CD14-positive monocyte (primary cell): ENCODE results near the gene AGAP1. TPM values are rescaled to one million over a fixed set of nuclear protein-coding genes. Genes with fewer than 3 reads are reported as not detected.

Experiments used
- DNase-seq, 3 donors: peaks; one replicate each; pipeline ENCODE4 v3.0.0-alpha.2; 2011 to 2022
- H2AFZ ChIP-seq: 2 replicates; pipeline ENCODE4 v1.6.0; 2012; ENCODE audit warnings: mild to moderate bottlenecking, low read depth, low read length, inconsistent platforms; ENCODE audit not compliant: insufficient read depth, poor library complexity, severe bottlenecking
- H3K27ac ChIP-seq, 2 donors: 1 replicate in 1 of 2; 2 replicates in 1 of 2; pipeline ENCODE4 v1.5.1; 2012 to 2013; ENCODE audit warnings: low read length in 2 of 2, control low read depth in 1 of 2, inconsistent platforms in 1 of 2, low read depth in 1 of 2, mild to moderate bottlenecking in 1 of 2
- H3K27me3 ChIP-seq, 2 donors: one replicate each; pipeline versions ENCODE4 v1.6.0 to v1.6.1; 2011 to 2013; ENCODE audit warnings: low read length in 2 of 2; ENCODE audit not compliant: control insufficient read depth in 2 of 2, insufficient read depth in 2 of 2
- H3K36me3 ChIP-seq, 2 donors: replicated peaks in 1 of 2; 1 replicate in 1 of 2; 2 replicates in 1 of 2; pipeline versions ENCODE4 v1.5.1 to v1.6.1; 2012 to 2013; ENCODE audit warnings: low read length in 2 of 2, control low read depth in 1 of 2, inconsistent platforms in 1 of 2, mild to moderate bottlenecking in 1 of 2; ENCODE audit not compliant: insufficient read depth in 2 of 2, control insufficient read depth in 1 of 2
- H3K4me1 ChIP-seq, 2 donors: 1 replicate in 1 of 2; 2 replicates in 1 of 2; pipeline versions ENCODE4 v1.5.1 to v1.6.1; 2012 to 2013; ENCODE audit warnings: low read length in 2 of 2, control low read depth in 1 of 2, inconsistent platforms in 1 of 2, mild to moderate bottlenecking in 1 of 2, moderate library complexity in 1 of 2; ENCODE audit not compliant: insufficient read depth in 2 of 2, control insufficient read depth in 1 of 2
- H3K4me2 ChIP-seq: replicated peaks from 2 replicates; pipeline ENCODE3; 2012; ENCODE audit warnings: low read length, moderate library complexity, mild to moderate bottlenecking; ENCODE audit not compliant: poor library complexity, severe bottlenecking; ENCODE audit errors: extremely low read depth
- H3K4me3 ChIP-seq, 3 experiments: fragments of 200-600 bp in 1 of 3; sonication (generic) in 1 of 3; replicated peaks in 1 of 3; 1 replicate in 2 of 3; 2 replicates in 1 of 3; pipeline ENCODE4 v1.5.1; 2011 to 2013; ENCODE audit warnings: low read length in 3 of 3, mild to moderate bottlenecking in 3 of 3, control low read depth in 2 of 3, low read depth in 2 of 3, inconsistent platforms in 1 of 3, moderate library complexity in 1 of 3
- H3K79me2 ChIP-seq: 2 replicates; pipeline ENCODE4 v1.6.0; 2012; ENCODE audit warnings: mild to moderate bottlenecking, control low read depth, inconsistent platforms, low read length, moderate library complexity; ENCODE audit not compliant: insufficient read depth
- H3K9ac ChIP-seq: 2 replicates; pipeline ENCODE4 v1.6.0; 2017; ENCODE audit warnings: low read length, mild to moderate bottlenecking; ENCODE audit not compliant: insufficient read depth, poor library complexity, severe bottlenecking
- H3K9me3 ChIP-seq, 2 donors: replicated peaks in 1 of 2; 1 replicate in 1 of 2; 2 replicates in 1 of 2; pipeline versions ENCODE4 v1.5.1 to v1.6.1; 2012 to 2013; ENCODE audit warnings: low read length in 2 of 2, control low read depth in 1 of 2; ENCODE audit not compliant: control insufficient read depth in 1 of 2, insufficient read depth in 1 of 2
- H4K20me1 ChIP-seq: 2 replicates; pipeline ENCODE4 v1.6.0; 2012; ENCODE audit warnings: mild to moderate bottlenecking, low read length, control low read depth, moderate library complexity; ENCODE audit not compliant: insufficient read depth
- H3K27ac Mint-ChIP-seq, 7 donors: one replicate each; pipeline ENCODE4 v1.8.0; 2020; ENCODE audit warnings: mild to moderate bottlenecking in 7 of 7, mixed read lengths in 7 of 7, moderate library complexity in 6 of 7, inconsistent platforms in 2 of 7
- H3K27me3 Mint-ChIP-seq, 3 donors: one replicate each; pipeline ENCODE4 v1.8.0; 2021 to 2022; ENCODE audit warnings: low read depth in 3 of 3, mild to moderate bottlenecking in 3 of 3, mixed read lengths in 3 of 3, moderate library complexity in 3 of 3, inconsistent platforms in 1 of 3
- H3K36me3 Mint-ChIP-seq, 2 donors: one replicate each; pipeline ENCODE4 v1.8.0; 2020; ENCODE audit warnings: mixed read lengths in 2 of 2, inconsistent platforms in 1 of 2, mild to moderate bottlenecking in 1 of 2
- H3K4me1 Mint-ChIP-seq: one replicate; pipeline ENCODE4 v1.8.0; 2020; ENCODE audit warnings: mild to moderate bottlenecking, mixed read lengths
- H3K4me3 Mint-ChIP-seq, 2 donors: one replicate each; pipeline ENCODE4 v1.8.0; 2020; ENCODE audit warnings: mild to moderate bottlenecking in 2 of 2, mixed read lengths in 2 of 2, moderate library complexity in 1 of 2
- H3K9me3 Mint-ChIP-seq, 7 donors: one replicate each; pipeline ENCODE4 v1.8.0; 2020 to 2022; ENCODE audit warnings: mixed read lengths in 7 of 7, mild to moderate bottlenecking in 6 of 7, moderate library complexity in 6 of 7, inconsistent platforms in 2 of 7
- WGBS: methylation state at CpG from one replicate; pipeline ENCODE4 v1.1.5; 2013; ENCODE audit warnings: missing lambda C conversion rate; ENCODE audit not compliant: insufficient coverage; 5-methylcytosine and 5-hydroxymethylcytosine counted together
- intact Hi-C, 2 donors: fragments of 100-400 bp; cut with micrococcal nuclease; formaldehyde crosslinking; loops; one replicate each; pipeline versions ENCODE4 v1.15.0 to v1.15.1; 2023
- polyA plus RNA-seq, 3 donors: library from polyadenylated mRNA; depleted of rRNA in 1 of 3; unstranded in 2 of 3; stranded (reverse) in 1 of 3; fragments of 300-500 nt in 2 of 3; fragments of >200 nt in 1 of 3; fragmentation: Illumina TruSeq in 2 of 3; gene quantifications; 1 replicate in 2 of 3; 2 replicates in 1 of 3; pipeline ENCODE4 v1.2.3, GENCODE V29; 2012 to 2021
- TF ChIP-seq, protein P1 (sequence below): fragments of 200-600 bp; IDR thresholded peaks from one replicate; pipeline ENCODE4 v1.8.0; 2022; ENCODE audit warnings: antibody characterized with exemption, mild to moderate bottlenecking

AGAP1 gene
- polyA plus RNA-seq, 3 donors = 0.12 TPM; not detected in 2

DNA sequence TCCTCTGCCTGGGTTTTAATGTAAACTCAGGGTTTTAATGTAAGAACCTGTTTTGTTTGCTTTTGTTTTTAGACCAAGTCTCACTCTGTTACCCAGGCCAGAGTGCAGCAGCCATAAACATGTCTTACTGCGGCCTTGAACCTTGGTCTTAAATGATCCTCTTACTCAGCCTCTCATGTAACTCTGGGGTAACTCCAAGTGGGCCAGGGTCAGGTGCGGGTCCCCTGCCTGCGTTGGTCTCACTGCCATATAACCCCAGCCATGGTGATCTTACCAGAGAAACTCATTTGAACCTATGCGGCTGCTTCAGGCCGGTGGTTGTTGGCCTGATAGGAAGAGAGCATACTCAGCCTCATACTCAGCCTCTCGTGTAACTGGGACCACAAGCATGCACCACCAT lies 89.3 kb downstream of the AGAP1 start:
- Histone ChIP-seq H3K4me2 (no peak overlapping the region), H3K4me1 (no peaks in the 10 kb centered on the region), H3K79me2 (no peaks in the 10 kb centered on the region), H3K36me3 (no peaks in the 10 kb centered on the region), H3K9ac (no peak overlapping the region), H2AFZ (no peak overlapping the region), H3K27ac (no peak overlapping the region), H4K20me1 (no peaks in the 10 kb centered on the region), H3K9me3 (no peaks in the 10 kb centered on the region), H3K4me3 (no peak overlapping the region), H3K27me3 (no peaks in the 10 kb centered on the region)
- no peak overlapping the region for H3K27ac Mint-ChIP-seq
- DNase-seq = no peak
- 94% methylated on average over 2 of the region's 6 CpGs for WGBS
- H3K4me1 Mint-ChIP-seq = no peaks in the 10 kb centered on the region
- H3K36me3 Mint-ChIP-seq = no peaks in the 10 kb centered on the region
- intact Hi-C loops = no loop called here
- peaks cover 0 to 2% (median 0%) of the 10 kb centered on the region in 7 donors for H3K9me3 Mint-ChIP-seq
- H3K27me3 Mint-ChIP-seq = peaks cover 2 to 8% (median 5%) of the 10 kb centered on the region in 3 donors
- TF ChIP-seq, protein P1, sequence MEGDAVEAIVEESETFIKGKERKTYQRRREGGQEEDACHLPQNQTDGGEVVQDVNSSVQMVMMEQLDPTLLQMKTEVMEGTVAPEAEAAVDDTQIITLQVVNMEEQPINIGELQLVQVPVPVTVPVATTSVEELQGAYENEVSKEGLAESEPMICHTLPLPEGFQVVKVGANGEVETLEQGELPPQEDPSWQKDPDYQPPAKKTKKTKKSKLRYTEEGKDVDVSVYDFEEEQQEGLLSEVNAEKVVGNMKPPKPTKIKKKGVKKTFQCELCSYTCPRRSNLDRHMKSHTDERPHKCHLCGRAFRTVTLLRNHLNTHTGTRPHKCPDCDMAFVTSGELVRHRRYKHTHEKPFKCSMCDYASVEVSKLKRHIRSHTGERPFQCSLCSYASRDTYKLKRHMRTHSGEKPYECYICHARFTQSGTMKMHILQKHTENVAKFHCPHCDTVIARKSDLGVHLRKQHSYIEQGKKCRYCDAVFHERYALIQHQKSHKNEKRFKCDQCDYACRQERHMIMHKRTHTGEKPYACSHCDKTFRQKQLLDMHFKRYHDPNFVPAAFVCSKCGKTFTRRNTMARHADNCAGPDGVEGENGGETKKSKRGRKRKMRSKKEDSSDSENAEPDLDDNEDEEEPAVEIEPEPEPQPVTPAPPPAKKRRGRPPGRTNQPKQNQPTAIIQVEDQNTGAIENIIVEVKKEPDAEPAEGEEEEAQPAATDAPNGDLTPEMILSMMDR = no peak
- no peak overlapping the region for H3K4me3 Mint-ChIP-seq

DNA sequence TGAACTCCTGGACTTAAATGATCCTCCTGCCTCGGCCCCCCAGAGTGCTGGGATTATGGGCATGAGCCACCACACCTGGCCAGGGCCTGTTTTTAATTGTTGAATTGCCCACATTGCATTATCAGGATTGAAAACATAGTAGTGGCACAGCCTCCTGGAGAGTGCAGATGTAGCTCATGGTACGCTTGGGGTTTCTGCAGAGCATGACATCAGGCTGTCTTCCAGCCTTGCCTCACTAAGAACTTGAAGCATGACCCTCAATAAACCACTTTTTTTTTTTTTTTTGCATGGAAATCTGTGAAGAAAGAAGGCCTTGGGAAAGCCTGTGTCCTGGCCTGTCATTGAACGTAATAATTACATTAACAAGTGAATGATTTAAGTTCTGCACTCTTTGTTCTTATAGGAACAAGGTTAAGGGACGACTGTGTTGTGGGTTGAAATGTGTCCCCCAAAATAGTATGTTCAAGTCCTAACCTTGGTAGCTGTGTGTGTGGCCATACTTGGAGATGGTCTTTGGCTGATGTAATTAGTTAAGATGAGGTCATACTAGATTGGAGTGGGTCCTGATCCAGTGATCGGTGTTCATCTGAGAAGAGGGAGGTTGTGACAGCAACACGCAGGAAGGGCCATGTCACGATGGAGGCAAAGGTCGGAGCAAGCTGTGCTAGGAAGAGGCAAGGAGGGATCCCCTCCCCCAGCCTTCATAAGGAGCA lies 90.2 kb downstream of the AGAP1 start:
- H3K4me2 ChIP-seq = no peak overlapping the region
- WGBS = 77% methylated on average over 6 of the region's 8 CpGs
- no peak for DNase-seq
- H3K4me1 Mint-ChIP-seq = no peaks in the 10 kb centered on the region
- H3K36me3 ChIP-seq = no peaks in the 10 kb centered on the region
- H3K4me1 ChIP-seq = no peaks in the 10 kb centered on the region
- H3K4me3 ChIP-seq = no peak overlapping the region
- H3K27me3 Mint-ChIP-seq = peaks cover 2 to 8% (median 7%) of the 10 kb centered on the region in 3 donors
- no peak overlapping the region for H3K9ac ChIP-seq
- no peaks in the 10 kb centered on the region for H3K79me2 ChIP-seq
- no peak overlapping the region for H3K4me3 Mint-ChIP-seq
- H3K27ac Mint-ChIP-seq = no peak overlapping the region
- TF ChIP-seq, protein P1 = no peak
- no peaks in the 10 kb centered on the region for H4K20me1 ChIP-seq
- H3K36me3 Mint-ChIP-seq = no peaks in the 10 kb centered on the region
- intact Hi-C loops = no loop called here
- H3K9me3 Mint-ChIP-seq = peaks cover 0 to 2% (median 0%) of the 10 kb centered on the region in 7 donors
- no peaks in the 10 kb centered on the region for H3K9me3 ChIP-seq
- no peaks in the 10 kb centered on the region for H3K27me3 ChIP-seq
- no peak overlapping the region for H2AFZ ChIP-seq
- no peak overlapping the region for H3K27ac ChIP-seq
